ENCODE measurements around the gene C10orf71.

The C10orf71 gene

DNA sequence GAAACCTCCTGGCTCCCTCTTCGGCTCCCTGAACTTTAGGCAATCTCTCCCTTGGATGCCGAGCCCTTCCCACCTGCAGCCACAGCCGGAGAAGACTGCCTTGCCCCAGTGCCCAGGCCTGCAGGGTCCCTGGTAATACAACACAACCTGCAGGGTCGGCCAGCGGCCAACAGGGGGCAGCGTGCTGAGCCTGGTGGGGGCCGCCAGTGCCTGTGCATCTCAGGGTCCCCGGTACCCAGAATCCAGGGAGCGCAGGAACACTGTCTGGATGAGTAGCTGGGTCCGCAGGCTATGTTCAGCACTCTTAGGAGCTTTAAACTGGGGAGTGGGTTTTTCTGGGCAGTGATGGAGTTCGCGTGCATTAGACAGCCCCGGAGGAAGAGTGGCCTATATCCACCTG, 17.5 kb upstream of the C10orf71 start:
- H3K4me1 Mint-ChIP-seq (ENCODE audit: low read depth) = no peaks in the 10 kb centered on the region
- H3K36me3 Mint-ChIP-seq (ENCODE audit: low read depth) = no peaks in the 10 kb centered on the region
- H3K27me3 Mint-ChIP-seq (ENCODE audit: low read depth) = peaks cover 6% of the 10 kb centered on the region
- H3K27ac Mint-ChIP-seq = no peak overlapping the region
- H3K4me3 Mint-ChIP-seq = no peak overlapping the region
- no peaks in the 10 kb centered on the region for H3K9me3 Mint-ChIP-seq

DNA sequence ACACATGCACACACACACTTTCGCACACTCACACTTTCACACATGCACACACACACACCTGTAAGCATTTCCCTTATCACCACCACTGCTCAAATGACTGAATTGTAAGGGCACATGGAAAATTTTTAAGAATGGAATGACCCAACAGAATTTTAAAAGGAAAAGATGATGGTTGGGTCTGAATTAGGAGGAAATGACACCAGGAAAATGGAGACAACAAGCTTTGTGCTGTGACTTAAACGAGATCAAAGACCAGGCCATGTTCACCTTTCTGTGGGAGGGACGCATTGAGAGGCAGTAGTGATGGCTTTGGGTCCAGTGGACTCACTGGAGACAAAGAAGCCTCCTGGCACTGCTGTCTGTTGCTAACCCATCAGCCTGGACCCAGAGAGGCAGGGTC, 16.7 kb upstream of the C10orf71 start:
- Mint-ChIP-seq H3K27me3 (ENCODE audit: low read depth) (peaks cover 6% of the 10 kb centered on the region), H3K36me3 (ENCODE audit: low read depth) (no peaks in the 10 kb centered on the region)

GRCh38 chr10:49282879-49283341, 16.1 kb upstream of the C10orf71 start:
- peaks cover 6% of the 10 kb centered on the region for H3K27me3 Mint-ChIP-seq (ENCODE audit: low read depth)
- no peaks in the 10 kb centered on the region for H3K36me3 Mint-ChIP-seq (ENCODE audit: low read depth)
- H3K4me3 Mint-ChIP-seq = no peak overlapping the region
- H3K4me1 Mint-ChIP-seq (ENCODE audit: low read depth) = no peaks in the 10 kb centered on the region
- no peak overlapping the region for H3K27ac Mint-ChIP-seq
- H3K9me3 Mint-ChIP-seq = no peaks in the 10 kb centered on the region

More for the DNA sequence above, 16.7 kb upstream of the C10orf71 start:
- H3K4me1 Mint-ChIP-seq (ENCODE audit: low read depth) = no peaks in the 10 kb centered on the region
- no peak overlapping the region for H3K27ac Mint-ChIP-seq
- H3K9me3 Mint-ChIP-seq = no peaks in the 10 kb centered on the region
- H3K4me3 Mint-ChIP-seq = no peak overlapping the region

GRCh38 chr10:49283491-49283890, 15.5 kb upstream of the C10orf71 start:
- H3K27me3 Mint-ChIP-seq (ENCODE audit: low read depth) = peaks cover 6% of the 10 kb centered on the region
- no peaks in the 10 kb centered on the region for H3K4me1 Mint-ChIP-seq (ENCODE audit: low read depth)
- H3K9me3 Mint-ChIP-seq = no peaks in the 10 kb centered on the region
- H3K36me3 Mint-ChIP-seq (ENCODE audit: low read depth) = no peaks in the 10 kb centered on the region
- H3K4me3 Mint-ChIP-seq = no peak overlapping the region
- H3K27ac Mint-ChIP-seq = no peak overlapping the region

DNA sequence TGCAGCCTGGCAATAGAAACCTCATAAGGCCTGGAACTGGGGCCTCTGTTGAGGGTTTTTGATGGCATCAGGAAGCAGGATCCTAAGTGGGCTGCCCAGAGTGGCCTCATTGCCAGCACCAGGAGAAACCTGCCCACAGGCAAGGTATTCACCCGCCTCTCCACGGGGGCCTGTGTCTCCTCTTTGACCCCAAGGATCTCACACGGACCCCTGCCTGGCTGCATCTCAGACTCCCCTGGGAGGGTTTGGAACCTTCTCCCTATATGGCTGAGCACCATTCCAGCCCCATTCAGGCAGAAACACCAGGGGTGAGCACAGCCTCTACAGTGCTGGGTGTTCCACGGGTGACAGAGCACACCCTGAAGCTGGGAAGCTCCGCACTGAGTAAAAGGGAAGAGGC, 14.6 kb upstream of the C10orf71 start:
- H3K27ac Mint-ChIP-seq = no peak overlapping the region

DNA sequence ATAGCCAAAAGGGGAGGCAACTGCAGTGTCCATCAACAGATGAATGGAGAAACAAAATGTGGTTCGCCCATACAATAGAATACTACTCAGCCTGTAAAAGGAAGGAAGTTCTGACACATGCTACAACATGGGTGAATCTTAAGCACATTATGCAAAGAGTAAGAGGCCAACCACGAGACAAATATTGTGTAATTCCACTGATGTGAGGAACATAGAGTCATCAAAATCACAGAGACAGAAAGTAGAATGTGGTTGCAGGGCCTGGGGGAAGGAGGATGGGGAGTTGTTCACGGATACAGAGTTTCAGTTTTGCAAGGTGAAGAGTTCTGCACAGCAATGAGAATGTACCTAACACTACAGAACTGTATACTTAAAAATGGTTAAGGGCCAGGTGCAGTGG, 13.7 kb upstream of the C10orf71 start:
- H3K9me3 Mint-ChIP-seq = no peaks in the 10 kb centered on the region
- H3K27ac Mint-ChIP-seq = no peak overlapping the region
- H3K27me3 Mint-ChIP-seq (ENCODE audit: low read depth) = no peaks in the 10 kb centered on the region
- no peak overlapping the region for H3K4me3 Mint-ChIP-seq
- H3K4me1 Mint-ChIP-seq (ENCODE audit: low read depth) = no peaks in the 10 kb centered on the region
- no peaks in the 10 kb centered on the region for H3K36me3 Mint-ChIP-seq (ENCODE audit: low read depth)

More for the DNA sequence above, 14.6 kb upstream of the C10orf71 start:
- Mint-ChIP-seq H3K4me3 (no peak overlapping the region), H3K4me1 (ENCODE audit: low read depth) (no peaks in the 10 kb centered on the region), H3K9me3 (no peaks in the 10 kb centered on the region), H3K27me3 (ENCODE audit: low read depth) (peaks cover 2% of the 10 kb centered on the region), H3K36me3 (ENCODE audit: low read depth) (no peaks in the 10 kb centered on the region)

DNA sequence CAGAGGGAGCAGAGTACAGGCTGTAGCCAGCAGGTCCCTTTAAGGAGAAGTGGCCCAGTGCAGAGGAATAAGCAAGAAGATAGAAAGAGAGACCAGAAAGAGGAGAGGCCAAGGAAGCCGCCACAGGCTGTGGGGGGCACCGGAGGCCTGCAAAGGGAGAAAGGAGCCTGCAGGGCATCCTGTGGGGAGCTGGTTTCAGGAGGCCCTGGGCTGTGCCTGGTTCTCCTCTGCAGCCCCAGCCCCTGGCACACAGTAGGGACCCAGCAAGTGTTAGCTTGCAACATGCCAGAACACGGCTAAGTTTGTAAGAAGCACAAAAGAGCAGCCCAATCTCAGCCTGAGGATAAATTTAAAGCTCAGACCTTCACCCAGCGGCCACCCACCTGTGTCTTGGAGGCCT, 12.3 kb upstream of the C10orf71 start:
- H3K36me3 Mint-ChIP-seq (ENCODE audit: low read depth) = no peaks in the 10 kb centered on the region
- no peaks in the 10 kb centered on the region for H3K4me1 Mint-ChIP-seq (ENCODE audit: low read depth)
- H3K9me3 Mint-ChIP-seq = no peaks in the 10 kb centered on the region
- no peak overlapping the region for H3K4me3 Mint-ChIP-seq
- peaks cover under 1% of the 10 kb centered on the region for H3K27me3 Mint-ChIP-seq (ENCODE audit: low read depth)
- no peak overlapping the region for H3K27ac Mint-ChIP-seq

DNA sequence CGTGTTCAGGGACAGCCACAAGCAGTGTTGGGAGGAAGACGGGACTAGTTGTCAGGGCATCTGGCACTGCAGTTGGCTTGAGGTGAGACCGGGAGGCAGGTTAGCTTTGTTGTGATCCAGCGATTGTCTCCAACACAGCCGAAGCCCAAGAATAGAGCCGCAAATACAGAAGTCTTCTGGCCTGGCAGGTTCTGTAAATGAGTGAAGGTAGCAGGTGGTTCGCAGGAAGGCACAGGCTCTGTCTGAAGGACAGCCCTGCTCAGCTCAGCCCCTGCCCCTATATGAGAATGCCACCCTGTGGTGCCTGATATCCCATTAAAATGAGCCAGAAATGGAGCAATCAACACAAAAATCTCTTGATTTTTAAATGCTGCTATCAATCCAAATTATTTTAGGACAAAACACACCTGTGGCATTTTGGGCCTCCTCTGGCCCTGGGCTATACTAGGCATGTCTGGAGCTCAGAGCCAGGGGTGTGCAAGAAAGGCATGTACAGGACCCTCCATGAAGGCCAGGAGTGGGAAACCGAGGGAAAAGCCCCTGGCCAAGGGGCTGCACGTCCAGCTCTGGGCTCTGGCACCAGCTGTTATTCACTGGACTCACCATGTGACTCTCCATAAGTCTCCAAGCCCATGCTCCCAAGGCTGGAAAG, 11.2 kb upstream of the C10orf71 start:
- no peak overlapping the region for H3K4me3 Mint-ChIP-seq
- no peaks in the 10 kb centered on the region for H3K9me3 Mint-ChIP-seq
- no peaks in the 10 kb centered on the region for H3K4me1 Mint-ChIP-seq (ENCODE audit: low read depth)
- H3K27me3 Mint-ChIP-seq (ENCODE audit: low read depth) = peaks cover 8% of the 10 kb centered on the region
- no peaks in the 10 kb centered on the region for H3K36me3 Mint-ChIP-seq (ENCODE audit: low read depth)
- no peak overlapping the region for H3K27ac Mint-ChIP-seq

DNA sequence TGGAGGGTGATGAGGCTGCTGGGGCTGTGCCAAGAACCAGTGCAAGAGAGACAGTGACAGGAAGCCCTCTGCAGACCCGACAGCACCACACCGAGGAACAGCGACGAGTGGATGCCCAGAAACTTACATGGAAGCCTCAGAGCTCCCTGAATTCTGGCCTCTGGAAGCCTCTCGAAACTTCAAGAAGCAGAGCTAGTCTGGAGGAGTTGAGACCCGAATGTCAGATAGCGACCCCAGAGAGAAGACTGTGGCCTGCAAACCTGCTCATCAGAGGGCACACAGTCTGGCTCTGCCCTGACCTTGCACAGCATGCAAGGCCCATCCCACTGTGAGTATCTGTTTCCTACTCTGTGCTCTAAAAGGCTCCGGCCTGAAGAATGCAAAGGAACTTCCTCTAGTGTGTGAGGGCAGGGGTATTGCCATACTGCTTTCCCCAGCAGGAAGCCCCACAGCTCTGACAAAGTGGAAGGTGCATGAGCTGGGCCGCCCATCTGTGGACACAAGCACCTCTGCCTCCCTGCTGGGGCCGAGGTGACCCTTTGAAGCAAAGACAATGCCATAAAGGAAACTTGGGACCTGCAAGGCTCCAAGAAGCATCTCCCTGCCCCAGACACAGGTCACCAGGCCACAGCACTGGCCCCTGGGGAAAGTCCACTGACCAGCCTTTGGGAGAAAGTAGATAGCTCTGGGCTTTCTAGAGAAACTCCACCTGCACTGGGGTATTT, 10.5 kb upstream of the C10orf71 start:
- no peaks in the 10 kb centered on the region for H3K4me1 Mint-ChIP-seq (ENCODE audit: low read depth)
- H3K4me3 Mint-ChIP-seq = no peak overlapping the region
- H3K27me3 Mint-ChIP-seq (ENCODE audit: low read depth) = peaks cover 8% of the 10 kb centered on the region
- H3K36me3 Mint-ChIP-seq (ENCODE audit: low read depth) = no peaks in the 10 kb centered on the region
- H3K9me3 Mint-ChIP-seq = no peaks in the 10 kb centered on the region
- no peak overlapping the region for H3K27ac Mint-ChIP-seq

GRCh38 chr10:49289480-49289879, 9.5 kb upstream of the C10orf71 start:
- no peaks in the 10 kb centered on the region for H3K36me3 Mint-ChIP-seq (ENCODE audit: low read depth)

GRCh38 chr10:49290131-49290530, 8.8 kb upstream of the C10orf71 start:
- Mint-ChIP-seq H3K27ac (no peak overlapping the region), H3K9me3 (no peaks in the 10 kb centered on the region), H3K4me3 (no peak overlapping the region), H3K36me3 (ENCODE audit: low read depth) (no peaks in the 10 kb centered on the region), H3K4me1 (ENCODE audit: low read depth) (no peaks in the 10 kb centered on the region), H3K27me3 (ENCODE audit: low read depth) (peaks cover 8% of the 10 kb centered on the region)

More at GRCh38 chr10:49289480-49289879, 9.5 kb upstream of the C10orf71 start:
- no peak overlapping the region for H3K4me3 Mint-ChIP-seq
- H3K4me1 Mint-ChIP-seq (ENCODE audit: low read depth) = no peaks in the 10 kb centered on the region
- peaks cover 8% of the 10 kb centered on the region for H3K27me3 Mint-ChIP-seq (ENCODE audit: low read depth)
- H3K27ac Mint-ChIP-seq = no peak overlapping the region
- no peaks in the 10 kb centered on the region for H3K9me3 Mint-ChIP-seq

- H3K4me1 Mint-ChIP-seq (ENCODE audit: low read depth) = no peaks in the 10 kb centered on the region
- no peak overlapping the region for H3K27ac Mint-ChIP-seq
- H3K9me3 Mint-ChIP-seq = no peaks in the 10 kb centered on the region
- H3K4me3 Mint-ChIP-seq = no peak overlapping the region
- H3K27me3 Mint-ChIP-seq (ENCODE audit: low read depth) = peaks cover 8% of the 10 kb centered on the region
- H3K36me3 Mint-ChIP-seq (ENCODE audit: low read depth) = no peaks in the 10 kb centered on the region
Measured at GRCh38 chr10:49290607-49291006, 8.4 kb upstream of the C10orf71 start.

DNA sequence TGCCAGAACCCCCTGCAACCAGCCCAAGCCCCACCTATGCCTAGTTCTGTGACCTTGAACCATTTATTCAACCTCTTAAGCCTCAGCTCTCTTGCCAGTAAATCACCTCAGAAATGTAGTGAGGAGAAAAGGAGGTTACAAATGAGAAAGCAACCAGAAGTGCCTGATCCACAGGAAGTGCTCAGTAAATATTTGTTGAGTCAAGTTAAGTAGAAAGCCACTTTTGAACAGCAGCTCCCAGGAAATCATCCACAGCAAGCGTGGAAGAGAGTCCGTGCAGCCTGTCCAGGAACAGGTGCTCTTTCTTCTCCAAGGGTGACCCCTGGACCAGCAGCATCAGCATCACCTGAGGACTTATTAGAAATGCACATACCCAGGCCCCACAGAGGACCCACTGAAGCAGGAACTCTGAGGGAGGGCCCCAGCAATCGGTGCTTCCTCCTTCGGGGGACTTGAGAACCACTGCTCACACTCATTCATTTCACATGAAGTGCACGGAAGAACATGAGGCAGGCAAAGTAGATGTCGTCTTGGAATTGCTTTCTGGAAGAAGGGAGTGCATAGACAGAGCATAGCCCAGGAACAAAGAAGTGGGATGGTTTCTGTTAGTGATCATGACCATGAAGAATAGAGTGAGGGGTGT, 6.3 kb upstream of the C10orf71 start:
- Mint-ChIP-seq H3K36me3 (ENCODE audit: low read depth) (no peaks in the 10 kb centered on the region), H3K4me1 (ENCODE audit: low read depth) (no peaks in the 10 kb centered on the region), H3K27ac (no peak overlapping the region), H3K9me3 (no peaks in the 10 kb centered on the region), H3K4me3 (no peak overlapping the region), H3K27me3 (ENCODE audit: low read depth) (peaks cover 8% of the 10 kb centered on the region)

DNA sequence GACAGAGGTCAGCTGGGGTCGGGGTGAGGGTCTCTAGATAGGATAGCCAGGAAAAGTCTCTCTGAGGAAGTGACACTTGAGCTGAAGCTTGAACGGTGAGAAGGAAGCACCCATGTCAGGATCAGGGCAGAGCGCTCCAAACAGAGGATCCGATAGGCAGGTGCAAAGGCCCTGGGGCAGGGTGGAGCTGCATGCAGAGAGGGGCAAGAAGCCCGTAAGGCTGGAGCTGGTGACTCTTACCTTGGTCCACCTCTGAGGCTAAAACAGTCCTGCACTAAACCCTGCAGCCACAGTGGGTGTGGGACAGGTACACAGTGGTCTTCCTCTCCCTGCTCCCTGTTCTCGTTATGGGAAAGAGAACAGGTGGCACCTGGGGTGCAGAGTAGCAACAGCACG, 5.8 kb upstream of the C10orf71 start:
- no peak overlapping the region for H3K27ac Mint-ChIP-seq
- H3K4me1 Mint-ChIP-seq (ENCODE audit: low read depth) = no peaks in the 10 kb centered on the region
- H3K36me3 Mint-ChIP-seq (ENCODE audit: low read depth) = no peaks in the 10 kb centered on the region
- H3K9me3 Mint-ChIP-seq = no peaks in the 10 kb centered on the region
- peaks cover 8% of the 10 kb centered on the region for H3K27me3 Mint-ChIP-seq (ENCODE audit: low read depth)
- H3K4me3 Mint-ChIP-seq = no peak overlapping the region

DNA sequence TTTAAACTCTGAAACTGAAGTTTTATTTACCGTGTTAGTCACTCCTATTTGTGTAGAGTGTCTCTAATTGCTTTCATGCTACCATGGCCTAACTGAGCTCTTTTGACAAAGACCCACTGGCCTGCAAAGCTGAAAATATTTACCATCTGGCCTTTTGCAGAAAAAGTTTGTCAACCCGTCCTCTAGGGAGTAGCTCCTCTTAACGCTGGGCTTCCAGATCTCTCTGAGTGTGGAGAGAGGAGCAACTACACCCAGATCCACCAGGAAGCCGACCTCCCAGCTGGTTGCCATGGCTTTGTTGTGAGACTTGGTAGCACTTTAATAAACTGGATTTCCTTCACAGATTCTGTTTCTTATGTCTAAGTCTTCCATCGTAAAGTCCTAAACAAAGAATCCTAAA, 4.2 kb upstream of the C10orf71 start:
- peaks cover 8% of the 10 kb centered on the region for H3K27me3 Mint-ChIP-seq (ENCODE audit: low read depth)
- H3K36me3 Mint-ChIP-seq (ENCODE audit: low read depth) = no peaks in the 10 kb centered on the region
- no peak overlapping the region for H3K27ac Mint-ChIP-seq
- no peak overlapping the region for H3K4me3 Mint-ChIP-seq
- H3K4me1 Mint-ChIP-seq (ENCODE audit: low read depth) = no peaks in the 10 kb centered on the region
- H3K9me3 Mint-ChIP-seq = no peaks in the 10 kb centered on the region

Data from T-helper 1 cell treated with Interleukin-12 subunit alpha and Interleukin-12 subunit beta and Interleukin-4 antibody, amounts not matched to agents 30 μg/mL and 1 μg/mL, for 36 hours (primary cell).